Body of pancreas (tissue), 4 donors: ENCODE data around the gene SKOR1.

Experiments used
- POLR2A ChIP-seq, 3 donors: fragments of 450-650 bp; IDR thresholded peaks; one replicate each; pipeline ENCODE4 v1.6.1; 2016; ENCODE audit warnings: antibody characterized with exemption in 3 of 3, mild to moderate bottlenecking in 2 of 3
- TF ChIP-seq, protein P1 (sequence below), 7 experiments: fragments of 450-650 bp in 4 of 7; fragments of 200-600 bp in 3 of 7; sonication (generic) in 3 of 7; IDR thresholded peaks; one replicate each; pipeline ENCODE4 v1.5.1; 2016 to 2019; ENCODE audit warnings: antibody characterized with exemption in 7 of 7

- no peak for TF ChIP-seq POLR2A (IDR thresholded peaks at IDR 0.05)
- TF ChIP-seq, protein P1, sequence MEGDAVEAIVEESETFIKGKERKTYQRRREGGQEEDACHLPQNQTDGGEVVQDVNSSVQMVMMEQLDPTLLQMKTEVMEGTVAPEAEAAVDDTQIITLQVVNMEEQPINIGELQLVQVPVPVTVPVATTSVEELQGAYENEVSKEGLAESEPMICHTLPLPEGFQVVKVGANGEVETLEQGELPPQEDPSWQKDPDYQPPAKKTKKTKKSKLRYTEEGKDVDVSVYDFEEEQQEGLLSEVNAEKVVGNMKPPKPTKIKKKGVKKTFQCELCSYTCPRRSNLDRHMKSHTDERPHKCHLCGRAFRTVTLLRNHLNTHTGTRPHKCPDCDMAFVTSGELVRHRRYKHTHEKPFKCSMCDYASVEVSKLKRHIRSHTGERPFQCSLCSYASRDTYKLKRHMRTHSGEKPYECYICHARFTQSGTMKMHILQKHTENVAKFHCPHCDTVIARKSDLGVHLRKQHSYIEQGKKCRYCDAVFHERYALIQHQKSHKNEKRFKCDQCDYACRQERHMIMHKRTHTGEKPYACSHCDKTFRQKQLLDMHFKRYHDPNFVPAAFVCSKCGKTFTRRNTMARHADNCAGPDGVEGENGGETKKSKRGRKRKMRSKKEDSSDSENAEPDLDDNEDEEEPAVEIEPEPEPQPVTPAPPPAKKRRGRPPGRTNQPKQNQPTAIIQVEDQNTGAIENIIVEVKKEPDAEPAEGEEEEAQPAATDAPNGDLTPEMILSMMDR (IDR thresholded peaks at IDR 0.05) = no peak
Observed at GRCh38 chr15:67835297-67836133, 10.2 kb downstream of the SKOR1 start.
